GM03348 (cell line): ENCODE measurements around the gene ZNF562.
"Not testable (repeated sequence)": the region's sequence is repeated elsewhere in the genome, so short reads cannot be mapped to it uniquely, and the experiment has no call there.

Experiments used
- DNase-seq: peaks from one replicate; pipeline ENCODE4 v3.0.0; 2012; ENCODE audit warnings: low spot score

Gene ZNF562

GRCh38 chr19:9674663-9675357, at the start of gene ZNF562:
Gene ZNF562, minus strand, starts transcription at chr19:9675100. Its CDS starts 14,356 bp downstream, at chr19:9660744.
- peak; percentile 94 for DNase-seq

DNA sequence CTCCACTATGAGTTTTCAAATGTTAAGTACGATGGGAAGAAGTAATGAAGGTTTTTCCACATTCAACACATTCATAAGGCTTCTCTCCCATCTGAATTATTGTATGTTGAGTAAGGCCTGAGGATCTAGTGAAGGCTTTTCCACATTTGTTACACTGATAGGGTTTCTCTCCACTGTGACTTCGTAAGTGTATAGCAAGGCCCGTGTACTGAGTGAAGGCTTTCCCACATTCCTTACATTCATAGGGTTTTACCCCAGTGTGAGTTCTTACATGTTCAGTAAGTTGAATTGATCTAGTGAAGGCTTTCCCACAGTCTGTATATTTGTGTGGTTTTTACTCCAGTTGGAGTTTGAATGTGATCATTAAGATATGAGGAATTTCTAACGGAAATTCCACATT, 49.3 kb upstream of the ZNF562 start:
- no peak for DNase-seq

- DNase-seq, result no peak
These were observed 47.0 kb upstream of the ZNF562 start for GRCh38 chr19:9721861-9722260.

DNA sequence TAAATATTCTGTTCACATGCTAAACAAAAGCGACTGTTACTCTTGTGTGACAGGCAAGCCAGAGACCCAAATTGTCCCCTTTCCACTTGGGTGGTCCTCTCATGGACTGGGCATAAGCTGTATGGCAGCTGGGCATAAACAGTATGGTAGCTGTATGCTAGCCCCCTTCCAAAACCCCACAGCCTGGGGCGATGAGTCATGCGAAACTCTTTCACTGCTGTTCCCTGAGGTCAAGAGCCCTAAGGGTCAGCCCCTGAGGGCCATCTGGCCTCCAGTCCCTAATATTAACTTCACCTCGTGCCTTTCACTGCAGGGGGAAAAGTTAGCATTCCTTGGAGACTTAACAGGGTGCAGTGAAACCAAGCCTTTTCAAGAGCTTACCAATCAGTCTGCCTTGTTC, 45.6 kb upstream of the ZNF562 start:
- no peak for DNase-seq

DNA sequence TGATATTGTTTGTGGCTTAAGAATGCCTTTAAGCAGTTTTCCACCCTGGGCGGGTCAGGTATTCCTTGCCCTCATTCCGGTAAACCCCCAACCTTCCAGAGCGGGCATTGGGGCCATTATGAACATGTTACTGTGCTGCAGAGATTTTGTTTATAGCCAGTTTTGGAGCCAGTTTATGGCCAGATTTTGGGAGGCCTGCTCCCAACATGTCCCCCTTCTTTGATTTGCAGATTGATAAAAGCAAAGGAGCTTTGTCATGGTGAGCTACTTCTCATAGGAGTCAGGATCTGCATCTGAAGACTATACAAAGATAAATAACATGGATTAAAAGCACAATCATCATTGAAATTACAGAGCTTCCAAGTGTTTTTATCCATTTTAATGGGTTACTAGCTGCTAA, 36.9 kb upstream of the ZNF562 start:
- no peak for DNase-seq

DNA sequence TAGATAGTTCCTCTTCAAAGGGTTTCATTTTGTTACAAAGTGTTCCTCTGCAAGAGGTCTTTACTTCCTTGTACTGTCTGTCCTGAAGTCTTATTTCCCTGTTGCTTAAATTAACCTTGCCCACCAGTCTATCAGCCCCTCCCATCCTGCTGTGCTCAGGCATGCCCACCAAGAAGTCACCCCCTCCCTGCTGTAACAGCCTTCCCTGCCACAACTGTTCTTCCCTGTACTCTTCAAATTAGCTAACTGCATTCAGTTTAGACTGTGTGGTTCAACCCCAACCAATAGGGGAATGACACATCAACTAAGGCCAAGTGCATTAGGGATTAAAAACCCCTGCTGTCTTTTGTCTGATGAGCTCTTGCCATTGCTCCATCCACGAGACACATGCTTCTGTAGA, 34.4 kb upstream of the ZNF562 start:
- no peak for DNase-seq

DNA sequence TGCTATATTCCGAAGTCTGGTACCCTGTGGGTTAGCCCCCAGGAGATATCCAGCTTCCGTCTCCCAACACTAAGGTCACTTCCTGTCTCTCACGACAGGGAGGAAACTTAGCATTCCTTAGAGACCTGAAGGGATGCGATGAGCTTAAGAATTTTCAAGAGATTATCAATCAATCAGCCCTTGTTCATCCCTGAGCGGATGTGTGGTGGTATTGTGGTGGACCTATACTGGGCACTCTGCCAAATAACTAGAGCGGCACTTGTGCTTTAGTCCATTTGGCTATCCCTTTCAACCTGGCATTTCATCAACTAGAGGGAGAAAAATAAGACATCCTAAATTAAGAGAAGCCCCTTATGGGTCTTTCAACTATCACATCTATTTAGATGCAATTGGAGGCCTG, 30.9 kb upstream of the ZNF562 start:
- no peak for DNase-seq

GRCh38 chr19:9702186-9702585, 27.3 kb upstream of the ZNF562 start:
- DNase-seq, result no peak

- DNase-seq, result no peak
These were observed 25.5 kb upstream of the ZNF562 start for GRCh38 chr19:9700229-9700981.

DNA sequence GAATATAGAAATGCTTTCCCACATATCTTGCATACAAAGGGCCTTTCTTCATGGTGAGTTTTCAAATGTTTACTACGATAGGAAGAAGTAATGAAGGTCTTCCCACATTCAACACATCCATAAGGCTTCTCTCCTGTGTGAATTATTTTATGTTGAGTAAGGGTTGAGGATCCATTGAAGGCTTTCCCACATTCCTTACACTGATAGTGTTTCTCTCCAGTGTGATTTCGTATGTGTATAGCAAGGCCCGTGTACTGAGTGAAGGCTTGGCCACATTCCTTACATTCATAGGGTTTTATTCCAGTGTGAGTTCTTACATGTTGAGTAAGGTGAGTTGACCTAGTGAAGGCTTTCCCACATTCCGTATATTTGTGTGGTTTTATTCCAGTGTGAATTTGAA, 15.4 kb upstream of the ZNF562 start:
- DNase-seq, result not testable (repeated sequence)

DNA sequence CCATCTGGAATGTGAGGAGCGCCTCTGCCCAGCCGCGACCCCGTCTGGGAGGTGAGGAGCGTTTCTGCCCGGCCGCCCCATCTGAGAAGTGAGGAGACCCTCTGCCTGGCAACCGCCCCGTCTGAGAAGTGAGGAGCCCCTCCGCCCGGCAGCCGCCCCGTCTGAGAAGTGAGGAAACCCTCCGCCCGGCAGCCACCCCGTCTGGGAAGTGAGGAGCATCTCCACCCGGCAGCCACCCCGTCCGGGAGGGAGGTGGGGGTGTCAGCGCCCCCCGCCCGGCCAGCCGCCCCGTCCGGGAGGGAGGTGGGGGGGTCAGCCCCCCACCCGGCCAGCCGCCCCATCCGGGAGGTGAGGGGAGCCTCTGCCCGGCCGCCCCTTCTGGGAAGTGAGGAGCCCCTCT, 5.1 kb upstream of the ZNF562 start:
- not testable (repeated sequence) for DNase-seq

GRCh38 chr19:9675358-9675901, 530 bp upstream of the ZNF562 start:
- DNase-seq, result not testable (repeated sequence)

- DNase-seq, result no peak
These were observed 813 bp downstream of the ZNF562 start for GRCh38 chr19:9673912-9674662.

DNA sequence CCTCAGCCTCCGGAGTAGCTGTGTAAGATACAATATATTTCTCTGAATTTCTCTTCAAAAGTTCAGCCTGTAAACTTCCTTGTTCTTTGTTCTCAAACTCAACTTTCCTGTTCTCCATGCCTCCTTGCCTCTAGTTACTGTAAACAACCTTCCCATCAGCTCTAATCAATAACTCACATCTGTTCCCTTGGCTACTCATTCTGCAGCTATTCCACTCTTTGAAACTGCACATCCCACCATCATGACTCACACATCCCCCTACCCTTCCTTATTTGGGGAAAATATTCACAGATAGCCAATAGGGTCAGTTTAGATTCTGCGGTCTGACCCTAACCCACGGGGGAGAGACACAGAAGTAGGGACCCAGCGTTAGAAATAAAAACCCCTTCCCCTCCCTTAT, 2.0 kb downstream of the ZNF562 start:
- no peak for DNase-seq

DNA sequence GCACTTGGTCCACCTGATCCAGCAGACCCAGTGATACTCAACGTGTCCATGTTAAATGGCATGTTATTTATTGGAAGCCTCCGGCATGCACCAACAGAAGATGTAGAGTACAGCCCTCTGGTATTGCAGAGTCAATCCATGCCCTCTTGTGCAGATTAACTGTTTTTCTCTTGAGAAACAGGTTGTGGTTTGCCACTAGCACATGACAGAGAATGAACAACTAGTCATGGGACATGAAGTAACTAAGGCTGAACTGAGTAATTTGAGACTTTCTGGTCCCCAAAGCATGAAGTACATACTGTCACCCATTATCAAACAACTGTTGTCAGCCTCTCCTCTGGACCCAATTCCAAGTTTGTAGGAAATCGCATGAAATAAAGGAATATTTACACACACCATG, 3.2 kb downstream of the ZNF562 start:
- no peak for DNase-seq

DNA sequence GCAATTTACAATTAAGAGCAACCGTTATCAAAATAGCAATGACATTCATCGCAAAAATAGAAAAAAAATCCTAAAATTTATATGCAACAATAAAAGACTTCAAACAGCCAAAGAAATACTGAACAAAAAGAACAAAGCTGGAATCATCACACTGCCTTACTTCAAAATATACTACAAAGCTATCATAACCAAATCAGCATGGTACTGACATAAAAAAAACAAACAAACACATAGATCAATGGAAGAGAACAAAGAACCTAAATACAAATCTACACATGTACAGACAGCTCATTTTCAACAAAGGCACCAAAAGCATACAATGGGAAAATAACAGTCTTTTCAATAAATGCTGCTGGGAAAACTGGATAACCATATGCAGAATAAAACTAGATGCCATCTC, 6.4 kb downstream of the ZNF562 start:
- no peak for DNase-seq

DNA sequence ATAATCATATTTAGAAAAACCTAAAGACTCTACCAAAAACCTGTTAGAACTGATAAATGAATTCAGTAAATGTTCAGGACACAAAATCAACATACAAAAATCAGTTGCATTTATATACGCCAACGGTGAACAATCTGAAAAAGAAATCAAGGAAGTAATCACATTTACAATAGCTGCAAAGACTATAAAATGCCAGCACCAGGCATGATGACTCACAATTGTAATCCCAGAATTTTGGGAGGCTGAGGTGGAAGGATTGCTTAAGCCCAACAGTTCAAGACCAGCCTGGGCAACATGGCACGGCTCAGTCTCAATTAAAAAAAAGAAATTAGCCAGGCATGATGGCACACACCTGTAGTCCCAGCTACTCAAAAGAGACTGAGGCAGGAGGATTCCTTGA, 7.0 kb downstream of the ZNF562 start:
- DNase-seq, result no peak

DNA sequence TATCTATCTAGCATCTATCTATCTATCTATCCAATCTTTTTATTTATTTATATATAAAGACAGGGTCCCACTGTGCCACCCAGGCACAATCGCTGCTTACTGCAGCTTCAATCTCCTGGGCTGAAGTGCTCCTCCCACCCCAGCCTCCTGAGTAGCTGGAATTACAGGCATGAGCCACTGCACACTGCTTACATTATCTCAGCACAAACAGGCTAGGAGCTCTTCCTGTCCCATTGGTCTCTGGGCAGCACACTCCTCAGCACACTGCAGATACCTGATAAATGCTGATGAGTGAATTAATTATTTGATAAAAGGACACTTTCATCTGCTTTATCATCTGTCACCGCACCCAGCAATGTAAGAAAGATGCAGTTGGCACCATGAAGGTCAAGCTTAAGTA, 16.1 kb downstream of the ZNF562 start:
- no peak for DNase-seq

GRCh38 chr19:9653066-9653555, 21.8 kb downstream of the ZNF562 start:
- DNase-seq, result not testable (repeated sequence)

DNA sequence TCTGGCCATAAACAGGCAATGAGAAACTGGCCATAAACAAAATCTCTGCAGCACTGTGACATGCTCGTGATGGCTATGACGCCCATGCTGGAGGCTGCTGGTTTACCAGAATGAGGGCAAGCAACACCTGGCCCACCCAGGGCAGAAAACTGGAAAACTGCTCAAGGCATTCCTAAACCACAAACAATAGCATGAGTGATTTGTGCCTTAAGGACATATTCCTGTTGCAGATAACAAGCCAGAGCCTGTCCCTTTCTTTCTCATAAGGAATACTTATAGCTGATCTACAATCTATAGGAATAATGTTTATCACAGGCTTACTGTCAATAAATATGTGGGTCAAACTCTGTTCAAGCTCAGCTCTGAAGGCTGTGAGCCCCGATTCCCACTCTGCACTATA, 23.4 kb downstream of the ZNF562 start:
- not testable (repeated sequence) for DNase-seq

- no peak for DNase-seq
These were observed 24.6 kb downstream of the ZNF562 start for GRCh38 chr19:9650345-9650744.

DNA sequence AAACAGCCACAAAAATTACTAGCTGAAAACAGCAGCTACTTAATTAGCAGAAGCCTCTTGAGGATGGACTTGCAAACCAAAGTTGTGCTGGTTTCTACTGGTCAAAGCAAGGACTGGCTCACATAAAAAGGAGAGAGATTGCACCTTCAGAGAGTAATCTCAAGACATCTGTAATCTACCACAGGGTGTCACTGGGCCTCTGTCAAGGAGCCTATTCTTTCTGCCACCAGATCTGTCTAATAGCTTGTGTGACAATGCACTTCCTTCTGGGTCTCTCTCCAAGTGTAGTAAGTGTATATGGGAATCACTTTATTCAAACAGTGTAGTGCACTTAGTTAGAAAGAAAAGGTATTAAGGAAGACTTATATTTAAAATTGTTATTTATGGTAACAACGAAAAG, 29.4 kb downstream of the ZNF562 start:
- no peak for DNase-seq

- no peak for DNase-seq
These were observed 30.4 kb downstream of the ZNF562 start for GRCh38 chr19:9644472-9644871.
